Heart right ventricle (tissue), 16 donors: ENCODE results near the gene PCDHGC3. TPM values are rescaled to one million over a fixed set of nuclear protein-coding genes. Genes with fewer than 3 reads are reported as not detected.
A peak's percentile ranks its signal among the peaks of the same experiment; 100 is the strongest.

ENCODE experiments used
- ATAC-seq, 8 donors: fragments of 200-7000 bp; cut with Tn5 transposase; one replicate each; pipeline ENCODE4 v1.9.1; 2020; ENCODE audit warnings: mild to moderate bottlenecking in 8 of 8, moderate library complexity in 8 of 8, moderate number of reproducible peaks in 1 of 8
- DNase-seq, 2 donors: peaks; one replicate each; pipeline ENCODE4 v3.0.0-alpha.2; 2020
- H3K27ac ChIP-seq, 10 donors: fragments of 200-600 bp; sonication (generic) in 2 of 10; one replicate each; pipeline versions ENCODE4 v1.5.0 to v1.8.0; 2020 to 2022; ENCODE audit warnings: mild to moderate bottlenecking in 3 of 10
- H3K27me3 ChIP-seq, 7 donors: fragments of 200-600 bp; one replicate each; pipeline ENCODE4 v1.8.0; 2021 to 2022; ENCODE audit warnings: mild to moderate bottlenecking in 2 of 7
- H3K36me3 ChIP-seq, 9 donors: fragments of 200-600 bp; sonication (generic) in 1 of 9; one replicate each; pipeline versions ENCODE4 v1.5.0 to v1.8.0; 2020 to 2022; ENCODE audit warnings: mild to moderate bottlenecking in 2 of 9
- H3K4me1 ChIP-seq, 9 donors: fragments of 200-600 bp; sonication (generic) in 1 of 9; one replicate each; pipeline versions ENCODE4 v1.5.0 to v1.8.0; 2020 to 2022; ENCODE audit warnings: mild to moderate bottlenecking in 4 of 9
- H3K4me3 ChIP-seq, 10 donors: fragments of 200-600 bp; sonication (generic) in 2 of 10; one replicate each; pipeline versions ENCODE4 v1.5.0 to v1.8.0; 2020 to 2022; ENCODE audit warnings: mild to moderate bottlenecking in 7 of 10, moderate library complexity in 2 of 10
- H3K9me3 ChIP-seq, 11 donors: fragments of 200-600 bp in 10 of 11; sonication (generic) in 2 of 11; one replicate each; pipeline versions ENCODE4 v1.5.0 to v1.8.0; 2013 to 2022; ENCODE audit warnings: mild to moderate bottlenecking in 2 of 11, control low read depth in 1 of 11, moderate library complexity in 1 of 11
- CTCF ChIP-seq, 9 donors: fragments of 200-600 bp; sonication (generic) in 2 of 9; IDR thresholded peaks; one replicate each; pipeline versions ENCODE4 v1.5.0 to v1.8.0; 2021 to 2022; ENCODE audit warnings: antibody characterized with exemption in 9 of 9, mild to moderate bottlenecking in 5 of 9, moderate library complexity in 1 of 9
- WGBS, 2 donors: extraction: QIAGEN DNeasy Blood & Tissue Kit; methylation state at CpG; one replicate each; pipeline ENCODE4 v1.1.7; 2013; ENCODE audit warnings: inconsistent platforms in 1 of 2; 5-methylcytosine and 5-hydroxymethylcytosine counted together
- intact Hi-C, 10 donors: fragments of 100-400 bp; cut with DNase I; formaldehyde crosslinking; loops; one replicate each; pipeline versions ENCODE4 v1.11.1 to v1.14.2; 2022
- polyA plus RNA-seq, 2 donors: library from polyadenylated mRNA; stranded (reverse); fragments of 200-250 nt; gene quantifications; one replicate each; pipeline ENCODE4 v1.2.3, GENCODE V29; 2013
- total RNA-seq, 10 donors: library from RNA; stranded (reverse); fragmentation: NEBNext Ultra II Directional in 3 of 10; extraction: Animal tissue kit (Norgen Biotek cat#: 25700) in 3 of 10; gene quantifications; one replicate each; pipeline versions ENCODE4 v1.2.1 to v1.2.4, GENCODE V29; 2021 to 2023
- donor health status: Arrhythmogenic right ventricular cardiomyopathy.
- donor health status: ischemic (EF 13 %, LVEDD 7.1; RV severe dilation, severe dysfunction).
- donor health status: healthy with polysubstance abuse.
- donor health status: DM: no; HTN: yes; CAD: no.
- donor health status: DM: no; HTN: no; CAD: no.
- donor health status: ischemic (EF 25% LVEDD 6.9; RV normal size, moderate dysfunction).
- donor health status: ischemic (EF 25% LVEDD 5.7; RV mildly dilated, moderate dysfunction).
- donor health status: healthy.
- donor health status: DM: yes; HTN: yes; CAD: no.
- donor health status: Ischemic cardiomyopathy.
- donor health status: ischemic (EF 35%, LVEDD 5.7; RV mildly dilated, moderate dysfunction).
- donor health status: nonischemic (EF 11% LVEDD 7.7; RV severe dilation, severe dysfunction).
- donor health status: DM: yes; HTN: yes; CAD: no.
- donor health status: PGD.
- donor health status: ischemic (EF 29% LVEDD 5.4; RV normal size, mild dysfunction).
- donor health status: nonischemic (EF 23%, LVEDD 6.1; RV moderate dilation, normal function).

The PCDHGC3 gene
- total and polyA plus RNA-seq, 12 donors: 12.8 to 48.6 (median 16.0) TPM

DNA sequence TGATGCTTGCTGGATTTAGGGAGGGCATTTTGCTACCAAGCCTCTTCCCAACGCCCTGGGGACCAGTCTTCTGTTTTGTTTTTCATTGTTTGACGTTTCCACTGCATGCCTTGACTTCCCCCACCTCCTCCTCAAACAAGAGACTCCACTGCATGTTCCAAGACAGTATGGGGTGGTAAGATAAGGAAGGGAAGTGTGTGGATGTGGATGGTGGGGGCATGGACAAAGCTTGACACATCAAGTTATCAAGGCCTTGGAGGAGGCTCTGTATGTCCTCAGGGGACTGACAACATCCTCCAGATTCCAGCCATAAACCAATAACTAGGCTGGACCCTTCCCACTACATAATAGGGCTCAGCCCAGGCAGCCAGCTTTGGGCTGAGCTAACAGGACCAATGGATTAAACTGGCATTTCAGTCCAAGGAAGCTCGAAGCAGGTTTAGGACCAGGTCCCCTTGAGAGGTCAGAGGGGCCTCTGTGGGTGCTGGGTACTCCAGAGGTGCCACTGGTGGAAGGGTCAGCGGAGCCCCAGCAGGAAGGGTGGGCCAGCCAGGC lies 36.1 kb downstream of the PCDHGC3 start:
- intact Hi-C loops: loop anchor here in 2 of 10 donors (5.0 kb wide), 1 partner anchor 35 kb away; the partner anchor contains the start of gene PCDHGC3 (in 2 of the 2)
- peak overlapping the region in 9 of 10 donors; percentile 82 to 95 (median 86) for H3K27ac ChIP-seq
- WGBS, 2 donors: 62 to 73% methylated on average over 4 of the region's 4 CpGs
- DNase-seq (no peak), ATAC-seq (no peak)
- no peaks in the 10 kb centered on the region for H3K27me3 ChIP-seq
- H3K9me3 ChIP-seq: no peaks in the 10 kb centered on the region
- H3K4me3 ChIP-seq: peak overlapping the region in 3 of 10 donors; percentile 60 to 68 (median 65)
- peaks cover 0 to 47% (median 15%) of the 10 kb centered on the region in 9 donors for H3K36me3 ChIP-seq
- no peak for TF ChIP-seq CTCF (IDR thresholded peaks at IDR 0.05)
- H3K4me1 ChIP-seq: peaks cover 30 to 87% (median 75%) of the 10 kb centered on the region in 9 donors

DNA sequence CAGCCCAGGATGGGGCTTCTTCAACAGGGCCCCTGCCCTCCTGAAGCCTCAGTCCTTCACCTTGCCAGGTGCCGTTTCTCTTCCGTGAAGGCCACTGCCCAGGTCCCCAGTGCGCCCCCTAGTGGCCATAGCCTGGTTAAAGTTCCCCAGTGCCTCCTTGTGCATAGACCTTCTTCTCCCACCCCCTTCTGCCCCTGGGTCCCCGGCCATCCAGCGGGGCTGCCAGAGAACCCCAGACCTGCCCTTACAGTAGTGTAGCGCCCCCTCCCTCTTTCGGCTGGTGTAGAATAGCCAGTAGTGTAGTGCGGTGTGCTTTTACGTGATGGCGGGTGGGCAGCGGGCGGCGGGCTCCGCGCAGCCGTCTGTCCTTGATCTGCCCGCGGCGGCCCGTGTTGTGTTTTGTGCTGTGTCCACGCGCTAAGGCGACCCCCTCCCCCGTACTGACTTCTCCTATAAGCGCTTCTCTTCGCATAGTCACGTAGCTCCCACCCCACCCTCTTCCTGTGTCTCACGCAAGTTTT lies 36.7 kb downstream of the PCDHGC3 start:
- ATAC-seq (peak; percentile 3 to 33 (median 27)), DNase-seq (peak; percentile 83 to 85)
- Histone ChIP-seq H3K4me1 (peaks cover 26 to 85% (median 69%) of the 10 kb centered on the region in 9 donors), H3K27ac (peak overlapping the region in 9 of 10 donors; percentile 82 to 95 (median 86)), H3K4me3 (peak overlapping the region; percentile 12 to 68 (median 56)), H3K36me3 (peaks cover 0 to 53% (median 15%) of the 10 kb centered on the region in 9 donors), H3K27me3 (no peaks in the 10 kb centered on the region), H3K9me3 (no peaks in the 10 kb centered on the region)
- 14 to 25% methylated on average over 28 of the region's 28 CpGs for WGBS, 2 donors
- intact Hi-C loops: loop anchor here in 2 of 10 donors (5.0 kb wide), 1 partner anchor 35 kb away; the partner anchor contains the start of gene PCDHGC3 (in 2 of the 2)
- peak; percentile 76 to 91 (median 84) for TF ChIP-seq CTCF (IDR thresholded peaks at IDR 0.05)

- H3K27me3 ChIP-seq: no peaks in the 10 kb centered on the region
- intact Hi-C loops: loop anchor here in 2 of 10 donors (5.0 kb wide), 1 partner anchor 36 kb away; the partner anchor contains the start of gene PCDHGC3 (in 2 of the 2)
- H3K4me3 ChIP-seq: peak overlapping the region; percentile 32 to 68 (median 56)
- TF ChIP-seq CTCF (IDR thresholded peaks at IDR 0.05): no peak
- H3K27ac ChIP-seq: peak overlapping the region; percentile 65 to 95 (median 86)
- DNase-seq: peak in 1 of 2 donors; percentile 44
- H3K4me1 ChIP-seq: peaks cover 20 to 80% (median 63%) of the 10 kb centered on the region in 9 donors
- ATAC-seq: peak; percentile 2 to 50 (median 36)
- H3K9me3 ChIP-seq: no peaks in the 10 kb centered on the region
- WGBS, 2 donors: 4 to 10% methylated on average over 42 to 43 of the region's 43 CpGs
- peaks cover 0 to 59% (median 15%) of the 10 kb centered on the region in 9 donors for H3K36me3 ChIP-seq
Measured at GRCh38 chr5:141512911-141513626, 37.3 kb downstream of the PCDHGC3 start.
